ENCODE data around the gene DNAH6. TPM values are rescaled to one million over a fixed set of nuclear protein-coding genes. Genes with fewer than 3 reads are reported as not detected.

The DNAH6 gene
- polyA plus RNA-seq, 1 donor (not counting 4 experiments of a cell fraction or from before 2014, with no cell fraction given), result 0.05 TPM

GRCh38 chr2:84757648-84758047 lies 241.3 kb downstream of the DNAH6 start:
- Histone ChIP-seq H3K36me3 (ENCODE audit: control insufficient read depth in 2 of 2, extremely low read depth in 1 of 2, insufficient read depth in 2 of 2, low read length in 2 of 2) (no peaks in the 10 kb centered on the region), H4K20me1 (ENCODE audit: control insufficient read depth, extremely low read depth, insufficient read depth, low read length) (no peaks in the 10 kb centered on the region), H3K27ac (ENCODE audit: control insufficient read depth, insufficient read depth, low read length) (no peak overlapping the region), H3K9ac (ENCODE audit: control insufficient read depth, extremely low read depth, insufficient read depth, low read length) (no peak overlapping the region), H3K4me1 (ENCODE audit: control insufficient read depth, extremely low read depth, insufficient read depth, low read length) (no peaks in the 10 kb centered on the region), H3K9me1 (ENCODE audit: control insufficient read depth, extremely low read depth, insufficient read depth, low read length) (no peaks in the 10 kb centered on the region), H3K4me3 (ENCODE audit: control insufficient read depth in 2 of 3, extremely low read depth in 1 of 3, insufficient read depth in 2 of 3, low read depth in 1 of 3, low read length in 3 of 3) (no peak overlapping the region), H3K79me2 (ENCODE audit: control insufficient read depth, insufficient read depth, low read length) (no peaks in the 10 kb centered on the region), H2AFZ (ENCODE audit: control insufficient read depth, low read length) (no peak overlapping the region), H3K27me3 (ENCODE audit: control insufficient read depth, extremely low read depth, insufficient read depth, low read length) (no peaks in the 10 kb centered on the region), H3K4me2 (ENCODE audit: control insufficient read depth, extremely low read depth, insufficient read depth, low read depth, low read length) (no peak overlapping the region), H3K9me3 (ENCODE audit: control insufficient read depth, low read depth, low read length) (no peaks in the 10 kb centered on the region)
- no peak for DNase-seq (ENCODE audit: low read depth, low spot score)
- TF ChIP-seq EZH2 (IDR thresholded peaks at IDR 0.05; ENCODE audit: low read length), result no peak
- TF ChIP-seq CTCF (optimal IDR thresholded peaks at IDR 0.05 in 1 of 3, IDR thresholded peaks at IDR 0.05 in 1 of 3, conservative IDR thresholded peaks at IDR 0.05 in 1 of 3; ENCODE audit: extremely low read depth in 1 of 3, insufficient read depth in 2 of 3, low read length in 3 of 3), result no peak
- FAIRE-seq, result no peak
- dilution Hi-C loops (cut with MboI; ENCODE audit: extremely low pct_ligation_motif_present, low sequenced_read_pairs), result no loop called here

GRCh38 chr2:84766791-84767190 lies 250.5 kb downstream of the DNAH6 start:
- no peaks in the 10 kb centered on the region for H3K4me1 ChIP-seq (ENCODE audit: control insufficient read depth, extremely low read depth, insufficient read depth, low read length)
- DNase-seq (ENCODE audit: low read depth, low spot score) (no peak), FAIRE-seq (no peak)
- no peaks in the 10 kb centered on the region for H3K9me1 ChIP-seq (ENCODE audit: control insufficient read depth, extremely low read depth, insufficient read depth, low read length)
- H3K27me3 ChIP-seq (ENCODE audit: control insufficient read depth, extremely low read depth, insufficient read depth, low read length), result no peaks in the 10 kb centered on the region
- H4K20me1 ChIP-seq (ENCODE audit: control insufficient read depth, extremely low read depth, insufficient read depth, low read length), result no peaks in the 10 kb centered on the region
- dilution Hi-C loops (cut with MboI; ENCODE audit: extremely low pct_ligation_motif_present, low sequenced_read_pairs), result no loop called here
- no peak overlapping the region for H3K4me2 ChIP-seq (ENCODE audit: control insufficient read depth, extremely low read depth, insufficient read depth, low read depth, low read length)
- no peak overlapping the region for H3K4me3 ChIP-seq (ENCODE audit: control insufficient read depth in 2 of 3, extremely low read depth in 1 of 3, insufficient read depth in 2 of 3, low read depth in 1 of 3, low read length in 3 of 3)
- H3K9ac ChIP-seq (ENCODE audit: control insufficient read depth, extremely low read depth, insufficient read depth, low read length), result no peak overlapping the region
- H3K9me3 ChIP-seq (ENCODE audit: control insufficient read depth, low read depth, low read length), result no peaks in the 10 kb centered on the region
- no peaks in the 10 kb centered on the region for H3K79me2 ChIP-seq (ENCODE audit: control insufficient read depth, insufficient read depth, low read length)
- no peak for TF ChIP-seq CTCF (optimal IDR thresholded peaks at IDR 0.05 in 1 of 3, IDR thresholded peaks at IDR 0.05 in 1 of 3, conservative IDR thresholded peaks at IDR 0.05 in 1 of 3; ENCODE audit: extremely low read depth in 1 of 3, insufficient read depth in 2 of 3, low read length in 3 of 3)
- TF ChIP-seq EZH2 (IDR thresholded peaks at IDR 0.05; ENCODE audit: low read length), result no peak
- H2AFZ ChIP-seq (ENCODE audit: control insufficient read depth, low read length), result no peak overlapping the region
- H3K27ac ChIP-seq (ENCODE audit: control insufficient read depth, insufficient read depth, low read length), result no peak overlapping the region
- H3K36me3 ChIP-seq (ENCODE audit: control insufficient read depth in 2 of 2, extremely low read depth in 1 of 2, insufficient read depth in 2 of 2, low read length in 2 of 2), result no peaks in the 10 kb centered on the region
